ENCODE results near the gene TRIM68. TPM values are rescaled to one million over a fixed set of nuclear protein-coding genes. Genes with fewer than 3 reads are reported as not detected.
A peak's percentile ranks its signal among the peaks of the same experiment; 100 is the strongest.

Gene TRIM68
- total and polyA plus RNA-seq, 2 of the 4 experiments (the other 2 are of a cell fraction), result 8.1 to 8.4 TPM

GRCh38 chr11:4637662-4638047 lies 29.6 kb upstream of the TRIM68 start:
- Histone ChIP-seq H3K79me1 (ENCODE audit: low read depth in 1 of 2, low read length in 2 of 2) (no peaks in the 10 kb centered on the region), H3K27ac (ENCODE audit: insufficient read depth, low read length) (no peak overlapping the region), H3K9ac (ENCODE audit: low read depth, low read length) (no peak overlapping the region), H3K9me3 (ENCODE audit: control insufficient read depth, insufficient read depth, low read length) (no peaks in the 10 kb centered on the region), H3K4me1 (ENCODE audit: control insufficient read depth, insufficient read depth, low read length) (no peaks in the 10 kb centered on the region), H2BK20ac (ENCODE audit: low read depth, low read length) (no peak overlapping the region), H3K56ac (ENCODE audit: extremely low read depth, insufficient read depth, low read length) (no peak overlapping the region), H4K91ac (ENCODE audit: insufficient read depth, low read depth, low read length) (no peak overlapping the region), H4K5ac (ENCODE audit: low read depth, low read length) (no peak overlapping the region), H3K36me3 (ENCODE audit: control insufficient read depth, insufficient read depth, low read length) (no peaks in the 10 kb centered on the region), H3K23ac (ENCODE audit: low read depth, low read length) (peak overlapping the region; percentile 15; the same call in 1 of the 2 replicates), H3K4me2 (ENCODE audit: low read depth, low read length) (no peak overlapping the region), H2BK15ac (ENCODE audit: low read depth, low read length) (no peak overlapping the region), H4K20me1 (ENCODE audit: insufficient read depth, low read length) (no peaks in the 10 kb centered on the region), H3K27me3 (ENCODE audit: control insufficient read depth, insufficient read depth, low read length) (peaks cover 2% of the 10 kb centered on the region; the same call in 1 of the 2 replicates), H3K18ac (ENCODE audit: low read depth, low read length) (no peak overlapping the region), H2BK120ac (ENCODE audit: low read depth, low read length) (no peak overlapping the region), H2AFZ (replicated peaks; ENCODE audit: low read length, poor library complexity) (no peak overlapping the region), H2BK5ac (ENCODE audit: low read depth, low read length, poor library complexity, severe bottlenecking) (no peak overlapping the region), H3K4ac (ENCODE audit: low read depth, low read length) (peak overlapping the region; percentile 17; the same call in 1 of the 2 replicates), H2AK5ac (ENCODE audit: low read depth, low read length) (no peak overlapping the region), H4K8ac (ENCODE audit: low read depth in 2 of 2, low read length in 2 of 2) (no peak overlapping the region), H3K4me3 (ENCODE audit: insufficient read depth, low read depth, low read length) (no peak overlapping the region), H3K9me1 (ENCODE audit: insufficient read depth, low read length) (no peaks in the 10 kb centered on the region), H3K14ac (replicated peaks; ENCODE audit: low read depth, low read length) (no peak overlapping the region), H2AK9ac (replicated peaks; ENCODE audit: low read depth, low read length, poor library complexity) (no peak overlapping the region)
- CTCF ChIA-PET, result interaction anchor here (0.6 to 2.2 kb wide), 14 partner anchors 11 to 734 kb away, joined by 3 to 14 read pairs (median 4); partner anchors contain the start of gene TRIM68
- DNase-seq (no peak), ATAC-seq (ENCODE audit: low read depth) (no peak)
- intact Hi-C loops (cut with micrococcal nuclease) (loop anchor here (1.0 to 2.0 kb wide), 4 partner anchors 59 to 743 kb away; partner anchors contain the start of gene OR51E2), dilution Hi-C loops (cut with HindIII; ENCODE audit: low sequenced_read_pairs, unreplicated experiment) (no loop called here), in situ Hi-C loops (cut with MboI; ENCODE audit: low sequenced_read_pairs) (loop anchor here (5.0 to 10.0 kb wide), 3 partner anchors 185 to 747 kb away; partner anchors contain the start of genes OR51F2, OR51L1 and OR51M1)
- TF ChIP-seq BHLHE40 (IDR thresholded peaks at IDR 0.05; ENCODE audit: low read depth, low read length) (no peak), ELK1 (IDR thresholded peaks at IDR 0.05; ENCODE audit: borderline replicate concordance, low read depth, low read length) (no peak), FOS (IDR thresholded peaks at IDR 0.05; ENCODE audit: low read depth, low read length) (no peak), NFE2L2 (IDR thresholded peaks at IDR 0.05; ENCODE audit: low read depth, low read length) (no peak), MAFK (IDR thresholded peaks at IDR 0.05; ENCODE audit: low read depth, low read length) (no peak), POLR2A (IDR thresholded peaks at IDR 0.05; ENCODE audit: low read depth, low read length) (no peak), CEBPB (IDR thresholded peaks at IDR 0.05; ENCODE audit: low read depth, low read length) (no peak), MAZ (IDR thresholded peaks at IDR 0.05; ENCODE audit: borderline replicate concordance, low read depth, low read length) (no peak), CHD1 (IDR thresholded peaks at IDR 0.05; ENCODE audit: low read depth, low read length) (no peak), RAD21 (IDR thresholded peaks at IDR 0.05; ENCODE audit: low read length) (no peak), MXI1 (IDR thresholded peaks at IDR 0.05; ENCODE audit: borderline replicate concordance, low read depth, low read length) (no peak), CTCF (conservative IDR thresholded peaks at IDR 0.05; ENCODE audit: low read depth, low read length) (no peak), USF2 (IDR thresholded peaks at IDR 0.05; ENCODE audit: low read depth, low read length) (no peak), SMC3 (IDR thresholded peaks at IDR 0.05; ENCODE audit: low read depth, low read length) (no peak)
- 100% methylated on average over 2 of the region's 3 CpGs; no CpG with 5 or more reads in 1 of the 2 experiments for WGBS, 2 experiments (ENCODE audit: extremely low coverage in 2 of 2, insufficient read length in 1 of 2)
- BruUV-seq (replicated peaks), result no TSS peak
- POLR2A ChIA-PET (ENCODE audit: unreplicated experiment), result no interaction called here
